Effector CD8-positive, alpha-beta T cell (primary cell): ENCODE data around the gene FAM199X.
"Not testable (repeated sequence)": the region's sequence is repeated elsewhere in the genome, so short reads cannot be mapped to it uniquely, and the experiment has no call there.

Experiments used
- DNase-seq: peaks from one replicate; lab custom pipeline; 2025; lab: John Stamatoyannopoulos, UW

Gene FAM199X

GRCh38 chrX:104189837-104190236 is 23.6 kb downstream of the FAM199X start:
- DNase-seq: no peak

GRCh38 chrX:104193485-104193884 is 27.2 kb downstream of the FAM199X start:
- no peak for DNase-seq

- DNase-seq: no peak
These were observed 28.8 kb downstream of the FAM199X start for GRCh38 chrX:104195013-104195412.

- DNase-seq: no peak
These were observed 29.3 kb downstream of the FAM199X start for GRCh38 chrX:104195489-104196084.

GRCh38 chrX:104205548-104205947 is 39.3 kb downstream of the FAM199X start:
- no peak for DNase-seq

- no peak for DNase-seq
These were observed 44.9 kb downstream of the FAM199X start for GRCh38 chrX:104211187-104211586.

- not testable (repeated sequence) for DNase-seq
These were observed 63.8 kb downstream of the FAM199X start for GRCh38 chrX:104230060-104230459.
